ENCODE measurements around the gene RAPGEF2. TPM values are rescaled to one million over a fixed set of nuclear protein-coding genes. Genes with fewer than 3 reads are reported as not detected.

Gene RAPGEF2
- polyA plus RNA-seq, 3 donors = 49.8 to 54.5 (median 50.0) TPM

- DNase-seq (ENCODE audit: low read depth in 3 of 3, low spot score in 2 of 3) = no peak
Measured at GRCh38 chr4:159129814-159130550, 27.1 kb downstream of the RAPGEF2 start.

GRCh38 chr4:159131564-159131963 lies 28.7 kb downstream of the RAPGEF2 start:
- no peak for DNase-seq (ENCODE audit: low read depth in 3 of 3, low spot score in 2 of 3)

- no peak for DNase-seq (ENCODE audit: low read depth in 3 of 3, low spot score in 2 of 3)
Measured at GRCh38 chr4:159134429-159134828, 31.6 kb downstream of the RAPGEF2 start.

GRCh38 chr4:159137176-159137575 lies 34.3 kb downstream of the RAPGEF2 start:
- no peak for DNase-seq (ENCODE audit: low read depth in 3 of 3, low spot score in 2 of 3)

GRCh38 chr4:159138436-159138835 lies 35.6 kb downstream of the RAPGEF2 start:
- DNase-seq (ENCODE audit: low read depth in 3 of 3, low spot score in 2 of 3) = no peak

GRCh38 chr4:159141193-159141592 lies 38.3 kb downstream of the RAPGEF2 start:
- DNase-seq (ENCODE audit: low read depth in 3 of 3, low spot score in 2 of 3) = no peak

GRCh38 chr4:159142241-159142640 lies 39.4 kb downstream of the RAPGEF2 start:
- DNase-seq (ENCODE audit: low read depth in 3 of 3, low spot score in 2 of 3) = no peak

- no peak for DNase-seq (ENCODE audit: low read depth in 3 of 3, low spot score in 2 of 3)
Measured at GRCh38 chr4:159142681-159143384, 40.0 kb downstream of the RAPGEF2 start.

GRCh38 chr4:159143687-159144086 lies 40.8 kb downstream of the RAPGEF2 start:
- no peak for DNase-seq (ENCODE audit: low read depth in 3 of 3, low spot score in 2 of 3)

- no peak for DNase-seq (ENCODE audit: low read depth in 3 of 3, low spot score in 2 of 3)
Measured at GRCh38 chr4:159144112-159144694, 41.3 kb downstream of the RAPGEF2 start.

GRCh38 chr4:159145318-159145991 lies 42.6 kb downstream of the RAPGEF2 start:
- no peak for DNase-seq (ENCODE audit: low read depth in 3 of 3, low spot score in 2 of 3)

- DNase-seq (ENCODE audit: low read depth in 3 of 3, low spot score in 2 of 3) = no peak
Measured at GRCh38 chr4:159145992-159146330, 43.1 kb downstream of the RAPGEF2 start.

- no peak for DNase-seq (ENCODE audit: low read depth in 3 of 3, low spot score in 2 of 3)
Measured at GRCh38 chr4:159146488-159146887, 43.6 kb downstream of the RAPGEF2 start.

GRCh38 chr4:159148441-159148840 lies 45.6 kb downstream of the RAPGEF2 start:
- no peak for DNase-seq (ENCODE audit: low read depth in 3 of 3, low spot score in 2 of 3)

- no peak for DNase-seq (ENCODE audit: low read depth in 3 of 3, low spot score in 2 of 3)
Measured at GRCh38 chr4:159149666-159150065, 46.8 kb downstream of the RAPGEF2 start.

- no peak for DNase-seq (ENCODE audit: low read depth in 3 of 3, low spot score in 2 of 3)
Measured at GRCh38 chr4:159150396-159150795, 47.5 kb downstream of the RAPGEF2 start.

GRCh38 chr4:159150821-159151390 lies 48.0 kb downstream of the RAPGEF2 start:
- DNase-seq (ENCODE audit: low read depth in 3 of 3, low spot score in 2 of 3) = no peak

GRCh38 chr4:159151689-159152088 lies 48.8 kb downstream of the RAPGEF2 start:
- no peak for DNase-seq (ENCODE audit: low read depth in 3 of 3, low spot score in 2 of 3)

GRCh38 chr4:159152181-159152580 lies 49.3 kb downstream of the RAPGEF2 start:
- no peak for DNase-seq (ENCODE audit: low read depth in 3 of 3, low spot score in 2 of 3)

GRCh38 chr4:159153669-159154068 lies 50.8 kb downstream of the RAPGEF2 start:
- no peak for DNase-seq (ENCODE audit: low read depth in 3 of 3, low spot score in 2 of 3)

GRCh38 chr4:159155119-159155518 lies 52.2 kb downstream of the RAPGEF2 start:
- no peak for DNase-seq (ENCODE audit: low read depth in 3 of 3, low spot score in 2 of 3)

All from right renal cortex interstitium (tissue), 3 donors.